H1 (cell line): ENCODE data around the gene HDAC10. TPM values are rescaled to one million over a fixed set of nuclear protein-coding genes. Genes with fewer than 3 reads are reported as not detected.

Experiments
- CTCF ChIA-PET: fragments of 300-600 bp; sonication (Branson Sonifier 250); formaldehyde crosslinking; loops from one replicate; lab custom pipeline; 2021; ENCODE audit not compliant: partially characterized antibody; lab: Charles Lee
- POLR2A ChIA-PET: fragments of 300-600 bp; sonication (Branson Sonifier 250); formaldehyde crosslinking; loops from one replicate; lab custom pipeline; 2021; ENCODE audit warnings: inconsistent platforms; ENCODE audit not compliant: partially characterized antibody; lab: Charles Lee
- DNase-seq, 2 experiments: peaks; one replicate each; pipeline versions ENCODE4 v3.0.0 to v3.0.0-alpha.2; 2010 to 2022; ENCODE audit warnings: low spot score in 2 of 2, low read depth in 1 of 2, mixed read lengths in 1 of 2
- FAIRE-seq: peaks from 2 replicates; lab custom pipeline; 2011; peaks lifted over from hg19 to GRCh38; lab: Jason Lieb, UNC
- H2AFZ ChIP-seq: 2 replicates; pipeline ENCODE4 v1.8.1; 2012; ENCODE audit warnings: low read length, inconsistent platforms
- H2AK5ac ChIP-seq: 2 replicates; pipeline ENCODE4 v1.6.1; 2013; ENCODE audit warnings: low read depth, low read length
- H2BK120ac ChIP-seq: replicated peaks from 2 replicates; pipeline ENCODE3; 2013; ENCODE audit warnings: low read depth, low read length, inconsistent platforms
- H2BK12ac ChIP-seq: 2 replicates; pipeline ENCODE4 v1.6.1; 2013; ENCODE audit warnings: low read depth, low read length
- H2BK15ac ChIP-seq: 2 replicates; pipeline ENCODE4 v1.6.1; 2013; ENCODE audit warnings: low read length
- H2BK20ac ChIP-seq: 2 replicates; pipeline ENCODE4 v1.6.1; 2013; ENCODE audit warnings: low read length
- H2BK5ac ChIP-seq: 2 replicates; pipeline ENCODE4 v1.6.1; 2013; ENCODE audit warnings: low read depth, low read length
- H3K14ac ChIP-seq: 2 replicates; pipeline ENCODE4 v1.6.1; 2013; ENCODE audit warnings: inconsistent platforms; ENCODE audit not compliant: insufficient read length
- H3K18ac ChIP-seq: 2 replicates; pipeline ENCODE4 v1.6.1; 2013; ENCODE audit warnings: low read length; ENCODE audit errors: extremely low read depth
- H3K23ac ChIP-seq: 2 replicates; pipeline ENCODE4 v1.6.1; 2013; ENCODE audit warnings: inconsistent platforms; ENCODE audit not compliant: insufficient read length
- H3K23me2 ChIP-seq: 2 replicates; pipeline ENCODE4 v1.6.1; 2013; ENCODE audit warnings: low read depth, low read length
- H3K27ac ChIP-seq: 2 replicates; pipeline ENCODE4 v1.6.1; 2011; ENCODE audit warnings: low read depth, low read length, inconsistent platforms
- H3K27me3 ChIP-seq, 4 experiments: replicated peaks in 1 of 4; 1 replicate in 1 of 4; 2 replicates in 3 of 4; pipeline versions ENCODE4 v1.6.1 to v1.8.1; 2011 to 2013; ENCODE audit warnings: low read length in 3 of 4, mild to moderate bottlenecking in 3 of 4, inconsistent platforms in 2 of 4, mixed read lengths in 2 of 4, moderate library complexity in 1 of 4; ENCODE audit not compliant: control insufficient read depth in 3 of 4, insufficient read depth in 3 of 4; ENCODE audit errors: extremely low read depth in 1 of 4
- H3K36me3 ChIP-seq, 4 experiments: 2 replicates each; pipeline versions ENCODE4 v1.6.1 to v1.8.1; 2011 to 2013; ENCODE audit warnings: mild to moderate bottlenecking in 4 of 4, low read length in 3 of 4, moderate library complexity in 2 of 4, control low read depth in 1 of 4, inconsistent platforms in 1 of 4; ENCODE audit not compliant: insufficient read depth in 4 of 4, control insufficient read depth in 2 of 4
- H3K4ac ChIP-seq: replicated peaks from 2 replicates; pipeline ENCODE3; 2013; ENCODE audit warnings: low read length, low read depth, mixed read lengths, inconsistent platforms; ENCODE audit not compliant: insufficient read length
- H3K4me1 ChIP-seq, 4 experiments: replicated peaks in 1 of 4; 1 replicate in 1 of 4; 2 replicates in 3 of 4; pipeline versions ENCODE4 v1.6.1 to v1.8.1; 2011 to 2013; ENCODE audit warnings: low read length in 3 of 4, inconsistent platforms in 2 of 4, mixed read lengths in 1 of 4; ENCODE audit not compliant: insufficient read depth in 4 of 4, control insufficient read depth in 3 of 4
- H3K4me2 ChIP-seq, 2 experiments: 2 replicates each; pipeline versions ENCODE4 v1.6.1 to v1.8.1; 2011 to 2013; ENCODE audit warnings: low read depth in 2 of 2, low read length in 2 of 2, control low read depth in 1 of 2, inconsistent platforms in 1 of 2, mild to moderate bottlenecking in 1 of 2; ENCODE audit not compliant: insufficient read depth in 1 of 2
- H3K4me3 ChIP-seq, 4 experiments: fragments of 200-600, 300-600 bp in 1 of 4; sonication (generic), shearing (Covaris generic), sonication (Bioruptor Twin) in 1 of 4; 2 replicates each; pipeline versions ENCODE4 v1.5.1 to v1.8.1; 2011 to 2016; ENCODE audit warnings: low read length in 4 of 4, low read depth in 3 of 4, control low read depth in 2 of 4, inconsistent platforms in 2 of 4, mild to moderate bottlenecking in 2 of 4, mixed read lengths in 1 of 4, moderate library complexity in 1 of 4; ENCODE audit not compliant: insufficient read depth in 2 of 4; ENCODE audit errors: extremely low read depth in 1 of 4
- H3K56ac ChIP-seq: replicated peaks from 2 replicates; pipeline ENCODE3; 2013; ENCODE audit warnings: low read depth, mild to moderate bottlenecking, mixed read lengths, low read length, inconsistent platforms; ENCODE audit not compliant: insufficient read length
- H3K79me1 ChIP-seq: 2 replicates; pipeline ENCODE4 v1.6.1; 2013; ENCODE audit warnings: low read depth, low read length, control low read depth
- H3K79me2 ChIP-seq, 2 experiments: 2 replicates each; pipeline versions ENCODE4 v1.6.1 to v1.8.1; 2012 to 2013; ENCODE audit warnings: low read length in 2 of 2, mild to moderate bottlenecking in 2 of 2, inconsistent platforms in 1 of 2; ENCODE audit not compliant: insufficient read depth in 2 of 2, control insufficient read depth in 1 of 2
- H3K9ac ChIP-seq, 4 experiments: replicated peaks in 1 of 4; 1 replicate in 1 of 4; 2 replicates in 3 of 4; pipeline versions ENCODE4 v1.6.1 to v1.8.1; 2011 to 2013; ENCODE audit warnings: low read depth in 3 of 4, low read length in 3 of 4, control low read depth in 2 of 4, mild to moderate bottlenecking in 2 of 4, moderate library complexity in 2 of 4, inconsistent platforms in 1 of 4; ENCODE audit errors: extremely low read depth in 1 of 4
- H3K9me3 ChIP-seq, 2 experiments: 2 replicates each; pipeline versions ENCODE4 v1.6.1 to v1.8.1; 2012 to 2013; ENCODE audit warnings: mild to moderate bottlenecking in 2 of 2, moderate library complexity in 2 of 2, control low read depth in 1 of 2, inconsistent platforms in 1 of 2, low read depth in 1 of 2, low read length in 1 of 2, mixed read lengths in 1 of 2; ENCODE audit not compliant: insufficient read depth in 2 of 2
- H4K20me1 ChIP-seq, 2 experiments: replicated peaks in 1 of 2; 2 replicates each; pipeline versions ENCODE3 to v1.8.1; 2011 to 2013; ENCODE audit warnings: inconsistent platforms in 2 of 2, low read length in 2 of 2, mild to moderate bottlenecking in 1 of 2; ENCODE audit not compliant: insufficient read depth in 2 of 2, control insufficient read depth in 1 of 2
- H4K5ac ChIP-seq: 2 replicates; pipeline ENCODE4 v1.6.1; 2013; ENCODE audit warnings: low read length, low read depth, mixed read lengths, inconsistent platforms; ENCODE audit not compliant: insufficient read length
- H4K8ac ChIP-seq: 2 replicates; pipeline ENCODE4 v1.8.0; 2013; ENCODE audit warnings: mild to moderate bottlenecking, moderate library complexity, low read length, inconsistent platforms; ENCODE audit not compliant: insufficient read depth; ENCODE audit errors: extremely low read depth
- H4K91ac ChIP-seq: replicated peaks from 2 replicates; pipeline ENCODE3; 2013; ENCODE audit warnings: low read length, mixed read lengths, inconsistent platforms; ENCODE audit not compliant: insufficient read length
- POLR2AphosphoS5 ChIP-seq: IDR thresholded peaks from 2 replicates; pipeline ENCODE4 v1.6.1; 2011; ENCODE audit warnings: low read depth, low read length
- SAP30 ChIP-seq: fragments of 300-600 bp; sonication (generic); IDR thresholded peaks from 2 replicates; pipeline ENCODE4 v1.7.1; 2012; ENCODE audit warnings: low read length, moderate library complexity, mild to moderate bottlenecking, inconsistent platforms; ENCODE audit not compliant: insufficient read depth, insufficient replicate concordance
- WGBS, 2 experiments: shearing (Covaris generic) in 1 of 2; methylation state at CpG; one replicate each; pipeline versions ENCODE4 v1.1.6 to v1.1.7; 2013 to 2015; ENCODE audit warnings: low lambda C conversion rate in 2 of 2, mixed read lengths in 2 of 2, inconsistent platforms in 1 of 2, low coverage in 1 of 2, missing lambda C conversion rate in 1 of 2; ENCODE audit not compliant: insufficient replicate concordance in 2 of 2, insufficient coverage in 1 of 2, insufficient read length in 1 of 2; ENCODE audit errors: extremely low coverage in 1 of 2, missing lambda C conversion rate in 1 of 2; 5-methylcytosine and 5-hydroxymethylcytosine counted together
- polyA plus RNA-seq, 7 experiments: library from polyadenylated mRNA; depleted of rRNA in 3 of 7; stranded (reverse) in 5 of 7; unstranded in 2 of 7; fragments of >200 nt in 5 of 7; fragments of 200-250 nt in 2 of 7; gene quantifications; 1 replicate in 5 of 7; 2 replicates in 1 of 7; 4 replicates in 1 of 7; pipeline versions ENCODE4 v1.2.1 to v1.2.3, GENCODE V29; 2011 to 2013; ENCODE audit warnings: missing spikeins in 2 of 7, mixed read lengths in 2 of 7
- total RNA-seq: library from RNA; stranded (reverse); fragmentation: NEBNext Ultra II Directional; extraction: Animal tissue kit (Norgen Biotek cat#: 25700); gene quantifications from 2 replicates; pipeline ENCODE4 v1.2.1, GENCODE V29; 2021

The HDAC10 gene
- total and polyA plus RNA-seq, 2 of the 8 experiments (the other 6 are each of a cell fraction or from before 2014, with no cell fraction given), result 11.2 to 26.4 TPM

- Histone ChIP-seq H2BK20ac (no peak overlapping the region), H2BK12ac (no peak overlapping the region), H4K5ac (no peak overlapping the region), H3K14ac (no peak overlapping the region), H3K79me2 (no peaks in the 10 kb centered on the region), H3K27ac (no peak overlapping the region), H3K4me1 (peaks cover 0 to 2% (median 0%) of the 10 kb centered on the region in 4 experiments; a peak in 2 of 7 replicates), H2BK15ac (no peak overlapping the region), H3K9ac (no peak overlapping the region), H2BK5ac (no peak overlapping the region), H3K23me2 (no peaks in the 10 kb centered on the region), H4K91ac (no peak overlapping the region), H2BK120ac (no peak overlapping the region), H3K36me3 (peaks cover 24 to 91% (median 49%) of the 10 kb centered on the region in 4 experiments), H3K79me1 (no peaks in the 10 kb centered on the region), H4K20me1 (peaks cover 2 to 6% of the 10 kb centered on the region in 2 experiments), H4K8ac (no peak overlapping the region; the same call in 1 of the 2 replicates), H3K23ac (no peak overlapping the region)
- POLR2A ChIA-PET, result interaction anchor here (0.7 to 1.2 kb wide), 3 partner anchors 13 to 42 kb away, joined by 3 to 4 read pairs (median 3); no protein-coding TSS in a partner anchor
- CTCF ChIA-PET, result interaction anchor here (0.8 to 3.5 kb wide), 6 partner anchors 11 to 364 kb away, joined by 3 to 12 read pairs (median 4); no protein-coding TSS in a partner anchor
- FAIRE-seq, result no peak
- TF ChIP-seq SAP30, result no peak
- TF ChIP-seq POLR2AphosphoS5, result peak; percentile 11; the same call in 1 of the 2 replicates
- TF ChIP-seq, all 59 proteins: peak for 1
- Histone ChIP-seq H3K4me2 (no peak overlapping the region), H3K27me3 (no peaks in the 10 kb centered on the region), H3K4ac (no peak overlapping the region), H2AK5ac (no peak overlapping the region), H3K9me3 (peaks cover 7 to 24% of the 10 kb centered on the region in 2 experiments; a peak in 3 of 4 replicates), H3K56ac (no peak overlapping the region), H3K18ac (no peak overlapping the region), H3K4me3 (no peak overlapping the region), H2AFZ (no peak overlapping the region)
- 95% methylated on average over 15 of the region's 38 CpGs; no CpG with 5 or more reads in 1 of the 2 experiments for WGBS, 2 experiments
- no peak for DNase-seq
Observed at GRCh38 chr22:50280022-50280707, 29.1 kb upstream of the HDAC10 start.
